H1 (cell line): ENCODE results near the gene ZNF679.
"Not testable (repeated sequence)": the region's sequence is repeated elsewhere in the genome, so short reads cannot be mapped to it uniquely, and the experiment has no call there.

Experiments
- ATF3 ChIP-seq: IDR thresholded peaks from 2 replicates; pipeline ENCODE4 v1.6.1; 2011; ENCODE audit warnings: low read depth, mild to moderate bottlenecking, low read length; ENCODE audit not compliant: insufficient read depth
- CHD2 ChIP-seq: IDR thresholded peaks from 2 replicates; pipeline ENCODE4 v1.6.1; 2012; ENCODE audit warnings: low read length, improper control_type of control experiment
- EP300 ChIP-seq, 2 experiments: IDR thresholded peaks; 1 replicate in 1 of 2; 2 replicates in 1 of 2; pipeline ENCODE4 v1.6.1; 2011 to 2012; ENCODE audit warnings: low read depth in 2 of 2, low read length in 2 of 2, mild to moderate bottlenecking in 2 of 2, borderline replicate concordance in 1 of 2, inconsistent platforms in 1 of 2, moderate library complexity in 1 of 2
- EZH2 ChIP-seq: fragments of 200-600 bp; sonication (generic); IDR thresholded peaks from 2 replicates; pipeline ENCODE4 v1.7.1; 2012; ENCODE audit warnings: low read depth, mild to moderate bottlenecking, moderate library complexity, low read length, inconsistent platforms; ENCODE audit not compliant: severe bottlenecking
- HDAC6 ChIP-seq: IDR thresholded peaks from one replicate; pipeline ENCODE4 v1.7.1; 2012; ENCODE audit warnings: low read depth, mild to moderate bottlenecking, inconsistent platforms, low read length, moderate library complexity
- MAX ChIP-seq: IDR thresholded peaks from 2 replicates; pipeline ENCODE4 v1.6.1; 2012; ENCODE audit warnings: inconsistent platforms
- PHF8 ChIP-seq: fragments of 200-600 bp; sonication (generic); conservative IDR thresholded peaks from 2 replicates; pipeline ENCODE4 v1.7.1; 2012; ENCODE audit warnings: low read depth, mild to moderate bottlenecking, inconsistent platforms, low read length, moderate library complexity
- POLR2A ChIP-seq, 2 experiments: IDR thresholded peaks; 1 replicate in 1 of 2; 2 replicates in 1 of 2; pipeline ENCODE4 v1.6.1; 2011; ENCODE audit warnings: low read depth in 2 of 2, low read length in 2 of 2, mild to moderate bottlenecking in 2 of 2; ENCODE audit errors: control extremely low read depth in 1 of 2
- POLR2AphosphoS5 ChIP-seq: IDR thresholded peaks from 2 replicates; pipeline ENCODE4 v1.6.1; 2011; ENCODE audit warnings: low read depth, low read length
- RAD21 ChIP-seq, 2 experiments: IDR thresholded peaks in 1 of 2; conservative IDR thresholded peaks in 1 of 2; 2 replicates each; pipeline ENCODE4 v1.6.1; 2011; ENCODE audit warnings: low read depth in 2 of 2, low read length in 2 of 2, improper control_type of control experiment in 1 of 2, inconsistent platforms in 1 of 2, mild to moderate bottlenecking in 1 of 2, moderate library complexity in 1 of 2
- RFX5 ChIP-seq: IDR thresholded peaks from 2 replicates; pipeline ENCODE4 v1.6.1; 2011; ENCODE audit warnings: low read depth, low read length, improper control_type of control experiment, borderline replicate concordance
- SRF ChIP-seq: IDR thresholded peaks from 2 replicates; pipeline ENCODE4 v1.6.1; 2011; ENCODE audit warnings: mild to moderate bottlenecking, low read depth, low read length, moderate library complexity
- YY1 ChIP-seq: IDR thresholded peaks from 2 replicates; pipeline ENCODE4 v1.6.1; 2011; ENCODE audit warnings: low read depth, mild to moderate bottlenecking, low read length
- TF ChIP-seq, protein P1 (sequence below), 3 experiments: IDR thresholded peaks; 1 replicate in 2 of 3; 2 replicates in 1 of 3; pipeline versions ENCODE4 v1.5.1 to v1.6.1; 2011; ENCODE audit warnings: low read length in 3 of 3, mild to moderate bottlenecking in 3 of 3, inconsistent platforms in 2 of 3, low read depth in 1 of 3, moderate library complexity in 1 of 3; ENCODE audit not compliant: insufficient read depth in 1 of 3; ENCODE audit errors: control extremely low read depth in 1 of 3

DNA sequence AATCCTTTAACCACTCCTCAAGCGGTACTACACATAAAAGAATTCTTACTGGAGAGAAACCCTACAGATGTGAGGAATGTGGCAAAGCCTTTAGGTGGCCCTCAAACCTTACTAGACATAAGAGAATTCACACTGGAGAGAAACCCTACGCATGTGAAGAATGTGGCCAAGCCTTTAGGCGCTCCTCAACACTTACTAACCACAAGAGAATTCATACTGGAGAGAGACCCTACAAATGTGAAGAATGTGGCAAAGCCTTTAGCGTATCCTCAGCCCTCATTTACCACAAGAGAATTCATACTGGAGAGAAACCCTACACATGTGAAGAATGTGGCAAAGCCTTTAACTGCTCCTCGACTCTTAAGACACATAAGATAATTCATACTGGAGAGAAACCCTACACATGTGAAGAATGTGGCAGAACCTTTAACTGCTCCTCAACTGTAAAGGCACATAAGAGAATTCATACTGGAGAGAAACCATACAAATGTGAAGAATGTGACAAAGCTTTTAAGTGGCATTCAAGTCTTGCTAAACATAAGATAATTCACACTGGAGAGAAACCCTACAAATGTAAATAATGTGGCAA, 8.5 kb upstream of the ZNF679 start:
- TF ChIP-seq, protein P1, sequence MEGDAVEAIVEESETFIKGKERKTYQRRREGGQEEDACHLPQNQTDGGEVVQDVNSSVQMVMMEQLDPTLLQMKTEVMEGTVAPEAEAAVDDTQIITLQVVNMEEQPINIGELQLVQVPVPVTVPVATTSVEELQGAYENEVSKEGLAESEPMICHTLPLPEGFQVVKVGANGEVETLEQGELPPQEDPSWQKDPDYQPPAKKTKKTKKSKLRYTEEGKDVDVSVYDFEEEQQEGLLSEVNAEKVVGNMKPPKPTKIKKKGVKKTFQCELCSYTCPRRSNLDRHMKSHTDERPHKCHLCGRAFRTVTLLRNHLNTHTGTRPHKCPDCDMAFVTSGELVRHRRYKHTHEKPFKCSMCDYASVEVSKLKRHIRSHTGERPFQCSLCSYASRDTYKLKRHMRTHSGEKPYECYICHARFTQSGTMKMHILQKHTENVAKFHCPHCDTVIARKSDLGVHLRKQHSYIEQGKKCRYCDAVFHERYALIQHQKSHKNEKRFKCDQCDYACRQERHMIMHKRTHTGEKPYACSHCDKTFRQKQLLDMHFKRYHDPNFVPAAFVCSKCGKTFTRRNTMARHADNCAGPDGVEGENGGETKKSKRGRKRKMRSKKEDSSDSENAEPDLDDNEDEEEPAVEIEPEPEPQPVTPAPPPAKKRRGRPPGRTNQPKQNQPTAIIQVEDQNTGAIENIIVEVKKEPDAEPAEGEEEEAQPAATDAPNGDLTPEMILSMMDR (IDR thresholded peaks at IDR 0.05; ENCODE audit: control extremely low read depth in 1 of 3, insufficient read depth in 1 of 3, low read depth in 1 of 3, low read length in 3 of 3), result not testable (repeated sequence)
- not testable (repeated sequence) for TF ChIP-seq HDAC6; POLR2A (IDR thresholded peaks at IDR 0.05; ENCODE audit: control extremely low read depth in 1 of 2, low read depth in 2 of 2, low read length in 2 of 2); MAX; SRF; ATF3; CHD2; POLR2AphosphoS5; PHF8; EZH2; RAD21 (IDR thresholded peaks at IDR 0.05 in 1 of 2, conservative IDR thresholded peaks at IDR 0.05 in 1 of 2; ENCODE audit: low read depth in 2 of 2, low read length in 2 of 2); RFX5; YY1; EP300 (IDR thresholded peaks at IDR 0.05; ENCODE audit: borderline replicate concordance in 1 of 2, low read depth in 2 of 2, low read length in 2 of 2)
